ENCODE data around the gene RDH13.

DNA sequence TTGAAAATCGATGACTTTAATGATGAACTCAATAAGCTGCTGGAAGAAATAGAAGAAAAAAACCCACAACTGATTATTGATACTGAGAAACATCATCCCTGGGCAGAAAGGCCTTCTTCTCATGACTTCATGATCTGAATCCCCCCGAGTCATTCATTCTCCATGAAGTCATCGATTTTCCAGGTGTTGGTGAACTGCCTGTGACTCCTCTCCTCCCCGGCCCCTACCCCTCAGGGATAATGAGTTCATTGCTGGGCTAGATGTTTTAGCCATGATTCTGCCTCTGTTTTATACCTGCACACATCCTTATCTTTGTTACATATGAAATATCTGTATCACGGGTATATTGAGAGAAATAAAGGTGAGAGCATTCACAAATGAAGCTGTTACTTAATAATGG is 62.2 kb downstream of the RDH13 start:
- TF ChIP-seq, protein P1, sequence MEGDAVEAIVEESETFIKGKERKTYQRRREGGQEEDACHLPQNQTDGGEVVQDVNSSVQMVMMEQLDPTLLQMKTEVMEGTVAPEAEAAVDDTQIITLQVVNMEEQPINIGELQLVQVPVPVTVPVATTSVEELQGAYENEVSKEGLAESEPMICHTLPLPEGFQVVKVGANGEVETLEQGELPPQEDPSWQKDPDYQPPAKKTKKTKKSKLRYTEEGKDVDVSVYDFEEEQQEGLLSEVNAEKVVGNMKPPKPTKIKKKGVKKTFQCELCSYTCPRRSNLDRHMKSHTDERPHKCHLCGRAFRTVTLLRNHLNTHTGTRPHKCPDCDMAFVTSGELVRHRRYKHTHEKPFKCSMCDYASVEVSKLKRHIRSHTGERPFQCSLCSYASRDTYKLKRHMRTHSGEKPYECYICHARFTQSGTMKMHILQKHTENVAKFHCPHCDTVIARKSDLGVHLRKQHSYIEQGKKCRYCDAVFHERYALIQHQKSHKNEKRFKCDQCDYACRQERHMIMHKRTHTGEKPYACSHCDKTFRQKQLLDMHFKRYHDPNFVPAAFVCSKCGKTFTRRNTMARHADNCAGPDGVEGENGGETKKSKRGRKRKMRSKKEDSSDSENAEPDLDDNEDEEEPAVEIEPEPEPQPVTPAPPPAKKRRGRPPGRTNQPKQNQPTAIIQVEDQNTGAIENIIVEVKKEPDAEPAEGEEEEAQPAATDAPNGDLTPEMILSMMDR (IDR thresholded peaks at IDR 0.05): no peak
- TF ChIP-seq, protein P2, sequence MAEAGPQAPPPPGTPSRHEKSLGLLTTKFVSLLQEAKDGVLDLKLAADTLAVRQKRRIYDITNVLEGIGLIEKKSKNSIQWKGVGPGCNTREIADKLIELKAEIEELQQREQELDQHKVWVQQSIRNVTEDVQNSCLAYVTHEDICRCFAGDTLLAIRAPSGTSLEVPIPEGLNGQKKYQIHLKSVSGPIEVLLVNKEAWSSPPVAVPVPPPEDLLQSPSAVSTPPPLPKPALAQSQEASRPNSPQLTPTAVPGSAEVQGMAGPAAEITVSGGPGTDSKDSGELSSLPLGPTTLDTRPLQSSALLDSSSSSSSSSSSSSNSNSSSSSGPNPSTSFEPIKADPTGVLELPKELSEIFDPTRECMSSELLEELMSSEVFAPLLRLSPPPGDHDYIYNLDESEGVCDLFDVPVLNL (CRISPR knock-in tag; IDR thresholded peaks at IDR 0.05; ENCODE audit: borderline replicate concordance, low read depth): no peak
- TF ChIP-seq TEAD1 (CRISPR knock-in tag; IDR thresholded peaks at IDR 0.05): no peak
- TF ChIP-seq, protein P3, sequence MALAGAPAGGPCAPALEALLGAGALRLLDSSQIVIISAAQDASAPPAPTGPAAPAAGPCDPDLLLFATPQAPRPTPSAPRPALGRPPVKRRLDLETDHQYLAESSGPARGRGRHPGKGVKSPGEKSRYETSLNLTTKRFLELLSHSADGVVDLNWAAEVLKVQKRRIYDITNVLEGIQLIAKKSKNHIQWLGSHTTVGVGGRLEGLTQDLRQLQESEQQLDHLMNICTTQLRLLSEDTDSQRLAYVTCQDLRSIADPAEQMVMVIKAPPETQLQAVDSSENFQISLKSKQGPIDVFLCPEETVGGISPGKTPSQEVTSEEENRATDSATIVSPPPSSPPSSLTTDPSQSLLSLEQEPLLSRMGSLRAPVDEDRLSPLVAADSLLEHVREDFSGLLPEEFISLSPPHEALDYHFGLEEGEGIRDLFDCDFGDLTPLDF (CRISPR knock-in tag; IDR thresholded peaks at IDR 0.05): no peak
